OCI-LY3 (cell line): ENCODE results near the gene MRPS14.
"Not testable (repeated sequence)": the region's sequence is repeated elsewhere in the genome, so short reads cannot be mapped to it uniquely, and the experiment has no call there.

Experiments
- H2AFZ ChIP-seq: fragments of 200-600, 300-600 bp; shearing (Covaris generic); 2 replicates; pipeline ENCODE4 v1.6.0; 2014; ENCODE audit warnings: antibody characterized with exemption, low read depth, low read length
- H3K27ac ChIP-seq: fragments of 200-600, 300-600 bp; sonication (generic); 2 replicates; pipeline ENCODE4 v1.5.1; 2014; ENCODE audit warnings: mild to moderate bottlenecking, low read length, moderate library complexity, mixed read lengths
- H3K27me3 ChIP-seq: fragments of 200-600, 300-600 bp; sonication (generic); 2 replicates; pipeline ENCODE4 v1.6.1; 2014; ENCODE audit warnings: low read depth, low read length, mixed read lengths
- H3K36me3 ChIP-seq: fragments of 200-600, 300-600 bp; sonication (generic); replicated peaks from 2 replicates; pipeline ENCODE3; 2014; ENCODE audit warnings: low read depth, low read length, mixed read lengths
- H3K4me1 ChIP-seq: fragments of 300-600, 200-600 bp; sonication (generic); 2 replicates; pipeline ENCODE4 v1.6.1; 2014; ENCODE audit warnings: low read length, mixed read lengths
- H3K4me2 ChIP-seq: fragments of 200-600, 300-600 bp; sonication (generic); 2 replicates; pipeline ENCODE4 v1.6.1; 2014; ENCODE audit warnings: low read length, mixed read lengths
- H3K4me3 ChIP-seq: fragments of 300-600, 200-600 bp; sonication (generic); 2 replicates; pipeline ENCODE4 v1.5.1; 2014; ENCODE audit warnings: antibody characterized with exemption, mild to moderate bottlenecking, low read length, moderate library complexity
- H3K79me2 ChIP-seq: fragments of 300-600, 200-600 bp; shearing (Covaris generic); 2 replicates; pipeline ENCODE4 v1.6.1; 2014; ENCODE audit warnings: mild to moderate bottlenecking, low read length, mixed read lengths
- H3K9ac ChIP-seq: fragments of 300-600, 200-600 bp; shearing (Covaris generic); 2 replicates; pipeline ENCODE4 v1.6.0; 2014; ENCODE audit warnings: mild to moderate bottlenecking, low read length, moderate library complexity
- H3K9me3 ChIP-seq: fragments of 200-600, 300-600 bp; shearing (Covaris generic); 2 replicates; pipeline ENCODE4 v1.6.1; 2014; ENCODE audit warnings: low read length, mixed read lengths; ENCODE audit not compliant: insufficient read depth
- H4K20me1 ChIP-seq: fragments of 200-600, 300-600 bp; sonication (generic); 2 replicates; pipeline ENCODE4 v1.6.1; 2016; ENCODE audit warnings: low read length, mixed read lengths; ENCODE audit not compliant: insufficient read depth
- CTCF ChIP-seq: fragments of 200-600, 300-600 bp; sonication (generic); IDR thresholded peaks from 2 replicates; pipeline ENCODE4 v1.5.1; 2014; ENCODE audit warnings: antibody characterized with exemption, low read length, low read depth
- EZH2phosphoT487 ChIP-seq: fragments of 200-600 bp; shearing (Covaris generic); IDR thresholded peaks from 2 replicates; pipeline ENCODE4 v1.6.1; 2018; ENCODE audit warnings: antibody characterized with exemption, mixed run types, low read depth

Gene MRPS14

GRCh38 chr1:175054736-175055135, 31.5 kb upstream of the MRPS14 start:
- Histone ChIP-seq H3K9me3 (no peaks in the 10 kb centered on the region), H3K4me3 (no peak overlapping the region), H3K9ac (no peak overlapping the region), H3K4me1 (no peaks in the 10 kb centered on the region), H3K27ac (no peak overlapping the region), H4K20me1 (no peaks in the 10 kb centered on the region), H3K79me2 (no peaks in the 10 kb centered on the region), H3K27me3 (peaks cover 23% of the 10 kb centered on the region; the same call in 1 of the 2 replicates), H3K4me2 (no peak overlapping the region), H2AFZ (no peak overlapping the region), H3K36me3 (no peaks in the 10 kb centered on the region)
- no peak for TF ChIP-seq CTCF
- no peak for TF ChIP-seq EZH2phosphoT487

GRCh38 chr1:175050992-175051391, 27.8 kb upstream of the MRPS14 start:
- Histone ChIP-seq H2AFZ (no peak overlapping the region), H4K20me1 (no peaks in the 10 kb centered on the region), H3K4me1 (no peaks in the 10 kb centered on the region), H3K36me3 (no peaks in the 10 kb centered on the region), H3K27ac (no peak overlapping the region), H3K9ac (no peak overlapping the region), H3K4me2 (no peak overlapping the region), H3K27me3 (peaks cover 32% of the 10 kb centered on the region; the same call in 1 of the 2 replicates), H3K4me3 (no peak overlapping the region), H3K9me3 (no peaks in the 10 kb centered on the region), H3K79me2 (no peaks in the 10 kb centered on the region)
- TF ChIP-seq EZH2phosphoT487 (no peak), CTCF (no peak)

- Histone ChIP-seq H3K27ac (no peak overlapping the region), H2AFZ (no peak overlapping the region), H3K9ac (no peak overlapping the region), H4K20me1 (no peaks in the 10 kb centered on the region), H3K36me3 (no peaks in the 10 kb centered on the region), H3K27me3 (peaks cover 30% of the 10 kb centered on the region; the same call in 1 of the 2 replicates), H3K4me3 (no peak overlapping the region), H3K4me2 (no peak overlapping the region), H3K79me2 (no peaks in the 10 kb centered on the region), H3K4me1 (no peaks in the 10 kb centered on the region), H3K9me3 (no peaks in the 10 kb centered on the region)
- TF ChIP-seq EZH2phosphoT487 (no peak), CTCF (no peak)
Observed at GRCh38 chr1:175045519-175045918, 22.3 kb upstream of the MRPS14 start.

- Histone ChIP-seq H3K4me3 (no peak overlapping the region), H3K79me2 (no peaks in the 10 kb centered on the region), H2AFZ (no peak overlapping the region), H3K27ac (no peak overlapping the region), H3K4me2 (no peak overlapping the region), H3K9me3 (no peaks in the 10 kb centered on the region), H4K20me1 (no peaks in the 10 kb centered on the region), H3K27me3 (peaks cover 26% of the 10 kb centered on the region; the same call in 1 of the 2 replicates), H3K4me1 (no peaks in the 10 kb centered on the region), H3K36me3 (no peaks in the 10 kb centered on the region), H3K9ac (no peak overlapping the region)
- TF ChIP-seq EZH2phosphoT487 (no peak), CTCF (no peak)
Observed at GRCh38 chr1:175045097-175045496, 21.9 kb upstream of the MRPS14 start.

- H3K36me3 ChIP-seq, H2AFZ ChIP-seq, H3K9me3 ChIP-seq, H3K4me3 ChIP-seq, H3K4me2 ChIP-seq, H4K20me1 ChIP-seq, H3K79me2 ChIP-seq, H3K4me1 ChIP-seq, H3K9ac ChIP-seq, H3K27ac ChIP-seq: not testable (repeated sequence)
- H3K27me3 ChIP-seq, result peaks cover 23% of the 10 kb centered on the region; the same call in 1 of the 2 replicates
Observed at GRCh38 chr1:175044591-175044990, 21.4 kb upstream of the MRPS14 start.
